AG10803 (cell line): ENCODE data around the gene JAK2.
A peak's percentile ranks its signal among the peaks of the same experiment; 100 is the strongest.

ENCODE experiments used
- DNase-seq: peaks from one replicate; pipeline ENCODE4 v3.0.0; 2010; ENCODE audit warnings: low read depth
- H3K4me3 ChIP-seq: 2 replicates; pipeline ENCODE4 v1.5.1; 2011; ENCODE audit warnings: mild to moderate bottlenecking, low read length, control low read depth
- TF ChIP-seq, protein P1 (sequence below): conservative IDR thresholded peaks from 2 replicates; pipeline ENCODE4 v1.5.1; 2011; ENCODE audit warnings: mild to moderate bottlenecking, low read length, control low read depth, inconsistent platforms

JAK2 gene

DNA sequence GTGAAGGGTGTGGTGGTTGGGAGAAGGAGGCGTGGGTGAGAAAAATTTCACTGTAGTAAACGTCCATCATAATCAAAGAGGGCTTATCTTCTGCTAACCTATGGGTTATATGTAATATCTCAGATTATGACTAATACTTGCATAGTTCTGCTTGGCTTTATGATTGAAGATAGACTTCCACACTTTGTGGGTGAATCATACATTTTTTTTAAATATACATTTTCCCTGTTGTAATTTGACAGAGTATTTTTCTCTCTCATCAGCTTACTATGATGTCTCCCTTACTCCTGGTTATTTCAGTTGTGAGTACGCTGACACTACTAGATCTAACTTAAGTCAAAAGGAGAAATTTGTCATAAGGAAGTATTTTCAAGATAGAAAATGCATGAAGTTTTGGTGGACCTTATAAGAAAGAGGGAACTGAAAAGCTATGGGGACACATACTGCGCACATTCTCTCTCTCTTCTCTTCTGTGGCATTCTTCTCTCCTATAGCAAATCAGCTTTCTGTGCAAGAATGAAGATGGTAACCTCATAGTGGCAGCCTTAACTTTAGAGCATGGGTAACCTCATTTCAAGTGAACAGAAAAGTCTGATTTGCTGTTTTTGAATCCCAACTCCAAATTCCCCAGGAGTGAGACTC lies 4.9 kb upstream of the JAK2 start:
- H3K4me3 ChIP-seq: no peak overlapping the region
- TF ChIP-seq, protein P1, sequence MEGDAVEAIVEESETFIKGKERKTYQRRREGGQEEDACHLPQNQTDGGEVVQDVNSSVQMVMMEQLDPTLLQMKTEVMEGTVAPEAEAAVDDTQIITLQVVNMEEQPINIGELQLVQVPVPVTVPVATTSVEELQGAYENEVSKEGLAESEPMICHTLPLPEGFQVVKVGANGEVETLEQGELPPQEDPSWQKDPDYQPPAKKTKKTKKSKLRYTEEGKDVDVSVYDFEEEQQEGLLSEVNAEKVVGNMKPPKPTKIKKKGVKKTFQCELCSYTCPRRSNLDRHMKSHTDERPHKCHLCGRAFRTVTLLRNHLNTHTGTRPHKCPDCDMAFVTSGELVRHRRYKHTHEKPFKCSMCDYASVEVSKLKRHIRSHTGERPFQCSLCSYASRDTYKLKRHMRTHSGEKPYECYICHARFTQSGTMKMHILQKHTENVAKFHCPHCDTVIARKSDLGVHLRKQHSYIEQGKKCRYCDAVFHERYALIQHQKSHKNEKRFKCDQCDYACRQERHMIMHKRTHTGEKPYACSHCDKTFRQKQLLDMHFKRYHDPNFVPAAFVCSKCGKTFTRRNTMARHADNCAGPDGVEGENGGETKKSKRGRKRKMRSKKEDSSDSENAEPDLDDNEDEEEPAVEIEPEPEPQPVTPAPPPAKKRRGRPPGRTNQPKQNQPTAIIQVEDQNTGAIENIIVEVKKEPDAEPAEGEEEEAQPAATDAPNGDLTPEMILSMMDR: no peak
- DNase-seq: no peak

DNA sequence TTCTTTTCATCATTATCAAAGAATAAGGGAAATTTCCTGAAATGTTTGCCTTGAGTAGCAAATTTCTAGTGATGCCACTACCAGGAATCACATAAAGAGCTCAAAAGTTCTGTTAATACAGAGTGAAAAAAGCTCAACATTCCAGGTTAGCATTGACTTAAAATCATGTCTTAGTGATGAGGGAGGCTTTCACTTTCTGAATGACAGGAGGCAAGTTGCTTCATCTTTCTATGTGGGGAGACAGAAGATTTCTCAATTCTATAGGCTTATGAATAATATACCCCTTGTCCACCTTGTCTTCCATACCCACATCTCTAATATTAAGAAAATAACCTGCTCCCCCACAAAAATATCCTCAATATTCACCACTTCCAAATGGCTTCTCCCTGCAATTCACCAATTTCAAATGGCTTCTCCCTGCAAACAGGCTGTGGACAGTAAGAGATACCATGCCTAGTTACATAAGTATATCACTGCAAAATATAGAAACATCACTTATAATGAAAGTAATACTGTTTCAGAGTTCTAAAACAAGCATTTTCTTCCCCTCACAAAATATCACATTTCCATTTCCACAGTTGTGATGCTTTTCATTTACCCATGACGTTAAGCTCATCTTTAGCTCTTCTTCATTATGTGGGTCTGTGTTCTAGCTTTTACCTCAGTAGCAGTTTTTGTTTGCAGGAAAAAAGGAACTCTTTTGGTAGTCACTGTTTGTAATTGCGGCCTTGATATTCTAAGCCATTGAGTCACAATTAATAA lies 2.2 kb upstream of the JAK2 start:
- DNase-seq: no peak
- TF ChIP-seq, protein P1: no peak

DNA sequence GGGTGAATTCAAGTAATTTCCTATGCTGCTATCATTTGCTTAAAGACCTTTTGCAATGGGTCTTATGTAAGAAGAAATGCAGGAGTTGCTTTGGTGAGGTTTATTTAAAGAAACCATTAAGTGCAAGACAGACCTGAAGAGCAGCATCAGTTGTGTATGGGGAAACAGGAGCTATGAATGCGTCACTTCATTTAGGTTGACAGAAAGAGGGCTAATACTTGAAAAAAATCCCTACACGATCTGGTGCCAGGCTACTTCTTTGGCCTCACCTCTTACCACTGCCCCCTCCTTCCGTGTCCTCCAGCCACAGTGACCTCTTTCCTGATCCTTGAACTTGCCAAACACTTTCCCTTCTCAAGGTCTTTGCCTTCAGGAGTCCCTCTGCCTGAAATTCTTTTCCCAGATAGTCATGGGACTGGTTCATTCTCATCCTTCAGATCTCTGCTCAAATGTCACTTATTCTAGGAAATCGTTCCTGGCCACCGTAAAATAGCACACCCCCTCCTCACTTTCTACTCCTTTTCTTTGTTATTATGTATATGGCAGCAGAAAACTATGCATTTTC lies 1.4 kb upstream of the JAK2 start:
- H3K4me3 ChIP-seq: peak overlapping the region; percentile 81
- TF ChIP-seq, protein P1: no peak
- DNase-seq: no peak

More for the DNA sequence above, 2.2 kb upstream of the JAK2 start:
- no peak overlapping the region for H3K4me3 ChIP-seq

DNA sequence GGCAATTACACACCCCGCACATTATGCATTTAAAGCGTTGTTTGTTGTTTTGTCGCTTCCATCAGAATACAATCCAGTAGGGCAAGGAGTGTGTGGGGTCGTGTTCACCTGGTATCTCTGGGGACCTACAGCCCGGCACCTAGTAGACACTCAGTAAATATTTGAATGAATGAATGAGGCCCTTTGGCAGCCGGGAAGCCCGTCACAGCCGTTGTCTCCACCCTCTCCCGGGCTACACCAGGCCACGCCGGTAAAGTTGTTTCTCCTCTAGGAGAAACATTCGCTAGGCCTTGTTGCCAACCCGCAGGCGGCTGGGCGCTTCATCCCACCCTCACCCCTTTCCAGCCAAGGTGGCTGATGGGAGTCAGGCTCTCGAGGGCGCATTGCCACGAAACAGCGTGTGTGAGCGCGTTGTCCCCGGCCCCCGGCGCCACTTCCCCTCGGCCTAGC lies 876 bp upstream of the JAK2 start:
- no peak for DNase-seq
- H3K4me3 ChIP-seq: peak overlapping the region; percentile 81
- TF ChIP-seq, protein P1: no peak

DNA sequence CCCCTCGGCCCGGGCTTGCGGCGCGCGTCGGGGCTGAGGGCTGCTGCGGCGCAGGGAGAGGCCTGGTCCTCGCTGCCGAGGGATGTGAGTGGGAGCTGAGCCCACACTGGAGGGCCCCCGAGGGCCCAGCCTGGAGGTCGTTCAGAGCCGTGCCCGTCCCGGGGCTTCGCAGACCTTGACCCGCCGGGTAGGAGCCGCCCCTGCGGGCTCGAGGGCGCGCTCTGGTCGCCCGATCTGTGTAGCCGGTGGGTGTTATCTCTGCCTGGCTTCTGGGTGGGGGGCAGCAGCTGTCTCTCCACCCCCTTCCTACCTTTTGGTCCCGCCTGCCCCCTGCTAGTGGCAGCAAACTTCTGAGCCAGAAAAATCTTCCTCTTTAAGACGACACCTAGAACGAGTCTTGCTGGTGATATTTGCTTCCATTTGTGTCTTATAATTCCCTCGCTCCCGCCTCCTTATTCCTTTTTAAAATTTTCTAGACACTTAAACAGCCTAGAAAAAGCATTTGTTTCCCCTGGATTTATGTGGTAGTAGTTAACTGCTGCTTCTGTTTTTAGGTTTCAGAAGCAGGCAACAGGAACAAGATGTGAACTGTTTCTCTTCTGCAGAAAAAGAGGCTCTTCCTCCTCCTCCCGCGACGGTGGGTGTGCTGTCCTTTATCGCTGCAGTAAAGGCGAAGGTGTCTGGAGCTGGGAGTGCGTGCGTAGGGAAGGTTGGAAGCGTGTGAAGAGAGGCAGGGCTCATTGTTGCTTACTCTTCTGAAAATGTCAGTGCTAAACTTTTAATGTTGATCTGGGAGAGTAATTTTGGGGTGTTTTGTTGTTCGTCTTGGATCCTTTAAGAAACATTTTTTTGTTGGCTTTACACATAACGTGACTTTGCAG lies 554 bp downstream of the JAK2 start:
- TF ChIP-seq, protein P1: no peak
- DNase-seq: peak; percentile 36
- peak overlapping the region; percentile 81 for H3K4me3 ChIP-seq

DNA sequence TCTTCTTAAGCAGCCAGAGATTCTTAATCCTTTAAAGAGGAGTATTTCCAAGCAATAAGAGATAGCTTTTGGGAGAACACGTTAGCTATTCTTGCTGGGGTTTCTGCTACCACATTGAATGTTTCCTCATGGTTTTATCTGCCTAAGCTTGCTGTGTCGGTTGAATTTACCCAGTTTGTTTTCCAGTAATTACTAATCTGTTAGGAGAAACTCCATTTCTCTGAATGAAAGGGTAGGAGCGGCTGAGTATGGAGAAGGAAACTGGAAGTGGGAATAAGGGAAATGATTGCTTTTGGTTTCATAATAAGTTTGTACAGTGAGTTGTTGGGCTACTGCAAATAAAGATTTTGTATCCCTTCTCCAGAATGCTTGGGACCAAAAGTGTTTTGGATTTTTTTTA lies 1.2 kb downstream of the JAK2 start:
- no peak for DNase-seq
- H3K4me3 ChIP-seq: peak overlapping the region; percentile 81
- TF ChIP-seq, protein P1: no peak
